Breast epithelium (tissue), 4 donors: ENCODE measurements around the gene LRRC38. TPM values are rescaled to one million over a fixed set of nuclear protein-coding genes. Genes with fewer than 3 reads are reported as not detected.

Source experiments
- DNase-seq, 2 donors: peaks; one replicate each; pipeline ENCODE4 v3.0.0-alpha.2; 2019; ENCODE audit warnings: low spot score in 2 of 2
- H3K27ac ChIP-seq, 2 donors: fragments of 200-600 bp; sonication (generic) in 1 of 2; one replicate each; pipeline ENCODE4 v1.5.1; 2016 to 2019; ENCODE audit warnings: mild to moderate bottlenecking in 1 of 2
- H3K27me3 ChIP-seq, 2 donors: fragments of 200-600 bp; sonication (generic) in 1 of 2; one replicate each; pipeline versions ENCODE4 v1.5.1 to v1.6.0; 2017 to 2019; ENCODE audit warnings: control low read depth in 1 of 2, mild to moderate bottlenecking in 1 of 2
- H3K36me3 ChIP-seq: fragments of 200-600 bp; one replicate; pipeline ENCODE4 v1.5.1; 2019
- H3K4me1 ChIP-seq, 2 donors: fragments of 200-600 bp; sonication (generic); one replicate each; pipeline ENCODE4 v1.5.1; 2016 to 2019; ENCODE audit warnings: control low read depth in 1 of 2
- H3K4me3 ChIP-seq, 3 donors: fragments of 200-600 bp; sonication (generic); 1 replicate in 2 of 3; 2 replicates in 1 of 3; pipeline ENCODE4 v1.5.1; 2016 to 2019; ENCODE audit warnings: mild to moderate bottlenecking in 3 of 3, moderate library complexity in 2 of 3
- H3K9me3 ChIP-seq, 2 donors: fragments of 200-600 bp; sonication (generic) in 1 of 2; one replicate each; pipeline ENCODE4 v1.5.1; 2016 to 2019; ENCODE audit warnings: control low read depth in 1 of 2
- POLR2A ChIP-seq: fragments of 450-650 bp; IDR thresholded peaks from one replicate; pipeline ENCODE4 v1.6.1; 2016; ENCODE audit warnings: antibody characterized with exemption, mild to moderate bottlenecking, moderate library complexity
- POLR2AphosphoS5 ChIP-seq, 3 donors: sonication (generic); formaldehyde crosslinking; IDR thresholded peaks; one replicate each; pipeline ENCODE4 v1.6.1; 2017; ENCODE audit warnings: antibody characterized with exemption in 3 of 3
- intact Hi-C: fragments of 100-400 bp; cut with DNase I; formaldehyde crosslinking; loops from one replicate; pipeline ENCODE4 v1.15.1; 2023; ENCODE audit warnings: low total_unique reads
- total RNA-seq, 3 donors: library from RNA; depleted of rRNA; stranded (reverse); fragments of >200 nt; gene quantifications; one replicate each; pipeline ENCODE4 v1.1.0, GENCODE V29; 2016
- TF ChIP-seq, protein P1 (sequence below), 3 donors: fragments of 450-650 bp; IDR thresholded peaks; one replicate each; pipeline ENCODE4 v1.5.1; 2016 to 2017; ENCODE audit warnings: antibody characterized with exemption in 3 of 3, mild to moderate bottlenecking in 3 of 3, moderate library complexity in 3 of 3

The LRRC38 gene
- total RNA-seq, 3 donors from 2014 or later, result 0.15 TPM; not detected in 2

DNA sequence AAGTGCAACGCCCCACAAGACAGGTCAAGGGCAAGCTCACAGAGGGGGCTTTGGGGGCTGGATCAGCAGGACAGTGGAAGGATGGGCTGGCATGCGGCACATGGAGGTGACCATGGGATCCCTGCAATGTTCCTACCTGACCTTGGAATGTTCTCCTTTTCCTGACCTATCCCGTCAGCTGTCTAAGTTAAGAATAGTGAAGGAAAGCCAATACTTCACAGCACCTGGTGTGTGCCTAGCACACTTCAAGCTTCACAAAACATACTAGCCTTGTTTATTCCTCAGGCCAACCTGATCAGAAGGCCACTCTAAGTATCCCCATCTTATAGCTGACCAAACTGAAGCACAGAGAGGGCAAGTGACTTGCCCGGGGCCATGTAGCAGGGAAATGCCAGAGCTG, 31.2 kb downstream of the LRRC38 start:
- Histone ChIP-seq H3K4me1 (no peaks in the 10 kb centered on the region), H3K27ac (no peak overlapping the region), H3K36me3 (no peaks in the 10 kb centered on the region), H3K27me3 (no peaks in the 10 kb centered on the region), H3K4me3 (no peak overlapping the region), H3K9me3 (peaks cover 4 to 10% of the 10 kb centered on the region in 2 donors)
- intact Hi-C loops, result no loop called here
- TF ChIP-seq POLR2A, result no peak
- no peak for DNase-seq

DNA sequence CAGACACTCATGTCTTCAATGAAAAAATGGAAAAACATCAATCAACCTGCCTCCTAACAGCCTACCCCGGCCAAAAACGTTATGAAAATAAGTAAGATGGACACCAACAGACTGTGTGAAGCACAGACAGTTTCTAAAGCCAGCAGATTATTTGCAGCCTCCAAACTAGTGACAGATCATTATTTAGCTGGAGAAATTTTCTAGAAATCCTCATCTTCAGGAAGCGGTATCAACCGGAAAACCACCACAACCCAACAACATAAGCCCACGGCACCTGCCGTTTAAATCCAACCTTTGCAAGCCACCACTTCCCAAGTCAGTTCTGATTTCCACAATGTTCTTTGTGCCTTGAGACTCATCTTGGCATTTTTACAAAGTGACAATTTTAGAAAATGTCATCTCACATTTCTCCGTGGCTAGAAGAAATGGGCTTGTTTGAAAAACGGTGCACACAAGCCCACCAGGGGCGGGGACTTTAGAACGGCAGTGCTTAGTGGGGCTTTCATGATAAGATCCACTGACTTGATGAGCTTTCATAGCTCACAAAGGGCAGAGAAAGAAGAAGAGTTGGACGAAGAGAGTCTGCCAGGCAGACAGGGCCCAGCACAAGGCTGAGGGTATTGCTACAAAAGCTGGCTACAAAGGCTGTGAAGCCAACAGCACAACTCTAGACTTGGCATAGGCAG, 34.5 kb downstream of the LRRC38 start:
- no peak for DNase-seq
- intact Hi-C loops, result no loop called here
- H3K4me3 ChIP-seq, result no peak overlapping the region
- H3K36me3 ChIP-seq, result no peaks in the 10 kb centered on the region
- peaks cover 6 to 19% of the 10 kb centered on the region in 2 donors for H3K9me3 ChIP-seq
- H3K27me3 ChIP-seq, result no peaks in the 10 kb centered on the region
- TF ChIP-seq POLR2AphosphoS5 (IDR thresholded peaks at IDR 0.05), result no peak
- no peak for TF ChIP-seq POLR2A
- TF ChIP-seq, protein P1, sequence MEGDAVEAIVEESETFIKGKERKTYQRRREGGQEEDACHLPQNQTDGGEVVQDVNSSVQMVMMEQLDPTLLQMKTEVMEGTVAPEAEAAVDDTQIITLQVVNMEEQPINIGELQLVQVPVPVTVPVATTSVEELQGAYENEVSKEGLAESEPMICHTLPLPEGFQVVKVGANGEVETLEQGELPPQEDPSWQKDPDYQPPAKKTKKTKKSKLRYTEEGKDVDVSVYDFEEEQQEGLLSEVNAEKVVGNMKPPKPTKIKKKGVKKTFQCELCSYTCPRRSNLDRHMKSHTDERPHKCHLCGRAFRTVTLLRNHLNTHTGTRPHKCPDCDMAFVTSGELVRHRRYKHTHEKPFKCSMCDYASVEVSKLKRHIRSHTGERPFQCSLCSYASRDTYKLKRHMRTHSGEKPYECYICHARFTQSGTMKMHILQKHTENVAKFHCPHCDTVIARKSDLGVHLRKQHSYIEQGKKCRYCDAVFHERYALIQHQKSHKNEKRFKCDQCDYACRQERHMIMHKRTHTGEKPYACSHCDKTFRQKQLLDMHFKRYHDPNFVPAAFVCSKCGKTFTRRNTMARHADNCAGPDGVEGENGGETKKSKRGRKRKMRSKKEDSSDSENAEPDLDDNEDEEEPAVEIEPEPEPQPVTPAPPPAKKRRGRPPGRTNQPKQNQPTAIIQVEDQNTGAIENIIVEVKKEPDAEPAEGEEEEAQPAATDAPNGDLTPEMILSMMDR (IDR thresholded peaks at IDR 0.05), result no peak
- no peaks in the 10 kb centered on the region for H3K4me1 ChIP-seq
- H3K27ac ChIP-seq, result no peak overlapping the region

DNA sequence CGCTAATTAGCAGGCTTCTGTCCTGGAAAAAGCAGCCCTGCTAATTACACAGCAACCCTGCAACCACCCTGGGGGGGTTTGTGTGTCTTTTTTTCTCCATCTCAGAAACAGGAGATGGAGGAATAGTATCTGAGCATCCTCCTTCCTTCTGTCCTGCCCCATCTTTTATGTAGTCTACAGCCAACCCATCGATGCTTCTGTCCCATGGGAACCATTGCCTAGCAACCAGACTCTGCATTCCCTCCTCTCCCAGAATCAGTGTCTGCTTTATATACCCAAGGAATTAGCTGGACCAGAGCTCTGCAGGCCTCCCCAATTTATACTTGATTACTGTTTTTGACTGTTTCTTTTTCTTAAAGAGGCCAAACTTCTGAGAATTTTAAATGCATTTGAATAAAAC, 35.1 kb downstream of the LRRC38 start:
- H3K4me1 ChIP-seq, result no peaks in the 10 kb centered on the region
- intact Hi-C loops, result no loop called here
- H3K36me3 ChIP-seq, result no peaks in the 10 kb centered on the region
- H3K27ac ChIP-seq, result no peak overlapping the region
- no peaks in the 10 kb centered on the region for H3K27me3 ChIP-seq
- TF ChIP-seq POLR2AphosphoS5 (IDR thresholded peaks at IDR 0.05) (no peak), POLR2A (no peak)
- TF ChIP-seq, protein P1 (IDR thresholded peaks at IDR 0.05), result no peak
- no peak for DNase-seq
- peaks cover 6 to 21% of the 10 kb centered on the region in 2 donors for H3K9me3 ChIP-seq
- H3K4me3 ChIP-seq, result no peak overlapping the region

DNA sequence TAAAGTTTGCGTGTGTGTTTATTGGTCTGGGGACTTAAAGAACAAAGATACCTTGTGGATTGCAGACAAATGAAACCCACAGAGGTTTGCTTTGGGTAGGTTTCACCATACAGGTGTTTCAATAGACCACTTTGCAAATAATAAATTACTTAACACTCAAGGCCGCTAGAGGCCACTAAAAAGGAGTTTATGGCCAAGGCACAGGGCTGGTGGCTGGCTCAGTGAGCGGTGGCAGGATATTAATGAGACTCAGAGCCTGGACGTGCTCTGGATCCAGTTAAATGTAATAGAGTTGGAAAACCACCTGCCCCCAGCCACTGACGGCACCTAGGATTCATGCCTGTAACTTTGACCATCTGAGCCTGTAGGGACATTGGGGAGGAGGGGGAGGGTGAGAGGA, 44.5 kb downstream of the LRRC38 start:
- H3K36me3 ChIP-seq, result no peaks in the 10 kb centered on the region
- H3K9me3 ChIP-seq, result peaks cover 0 to 1% of the 10 kb centered on the region in 2 donors
- H3K27ac ChIP-seq, result no peak overlapping the region
- H3K27me3 ChIP-seq, result no peaks in the 10 kb centered on the region
- TF ChIP-seq, protein P1 (IDR thresholded peaks at IDR 0.05), result peak in 1 of 3 donors; percentile 18
- TF ChIP-seq POLR2A, result no peak
- no peak for TF ChIP-seq POLR2AphosphoS5 (IDR thresholded peaks at IDR 0.05)
- intact Hi-C loops, result no loop called here
- DNase-seq, result no peak
- H3K4me3 ChIP-seq, result no peak overlapping the region
- no peaks in the 10 kb centered on the region for H3K4me1 ChIP-seq

DNA sequence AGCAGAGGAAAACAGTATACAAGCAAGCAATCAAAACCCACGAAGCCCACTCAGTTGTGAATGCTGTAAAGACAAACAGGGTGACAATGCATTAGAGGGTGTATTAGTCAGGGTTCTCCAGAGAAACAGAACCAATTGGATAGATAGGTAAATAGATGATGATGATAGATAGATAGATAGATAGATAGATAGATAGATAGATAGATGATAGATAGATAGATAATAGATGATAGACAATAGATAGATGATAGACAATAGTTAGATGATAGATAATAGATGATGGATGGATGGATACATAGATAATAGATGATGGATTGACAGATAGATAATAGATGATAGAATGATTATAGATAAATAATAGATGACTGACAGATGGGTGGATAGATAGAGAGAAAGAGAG, 48.3 kb downstream of the LRRC38 start:
- Histone ChIP-seq H3K9me3 (no peaks in the 10 kb centered on the region), H3K27me3 (no peaks in the 10 kb centered on the region), H3K27ac (no peak overlapping the region), H3K4me3 (no peak overlapping the region), H3K36me3 (no peaks in the 10 kb centered on the region), H3K4me1 (no peaks in the 10 kb centered on the region)
- TF ChIP-seq, protein P1 (IDR thresholded peaks at IDR 0.05), result no peak
- no peak for TF ChIP-seq POLR2A
- TF ChIP-seq POLR2AphosphoS5 (IDR thresholded peaks at IDR 0.05), result no peak
- DNase-seq, result no peak
- intact Hi-C loops, result no loop called here
